Immature natural killer cell (primary cell): Measurements from ENCODE around the gene PTOV1. TPM values are rescaled to one million over a fixed set of nuclear protein-coding genes. Genes with fewer than 3 reads are reported as not detected.

Experiments used
- DNase-seq, 3 donors: peaks; one replicate each; pipeline ENCODE4 v3.0.0; 2022; ENCODE audit warnings: mixed read lengths in 1 of 3
- H3K27ac Mint-ChIP-seq, 6 donors: one replicate each; pipeline ENCODE4 v1.8.0; 2020; ENCODE audit warnings: mixed read lengths in 6 of 6, mild to moderate bottlenecking in 5 of 6, inconsistent platforms in 4 of 6, moderate library complexity in 3 of 6
- H3K27me3 Mint-ChIP-seq, 3 donors: one replicate each; pipeline ENCODE4 v1.8.0; 2020 to 2021; ENCODE audit warnings: low read depth in 3 of 3, mild to moderate bottlenecking in 3 of 3, mixed read lengths in 3 of 3, moderate library complexity in 3 of 3, inconsistent platforms in 1 of 3
- H3K36me3 Mint-ChIP-seq, 3 donors: one replicate each; pipeline ENCODE4 v1.8.0; 2020; ENCODE audit warnings: mixed read lengths in 3 of 3, inconsistent platforms in 2 of 3, mild to moderate bottlenecking in 2 of 3
- H3K4me1 Mint-ChIP-seq, 2 donors: one replicate each; pipeline ENCODE4 v1.8.0; 2020; ENCODE audit warnings: inconsistent platforms in 2 of 2, mild to moderate bottlenecking in 2 of 2, mixed read lengths in 2 of 2, moderate library complexity in 1 of 2
- H3K4me3 Mint-ChIP-seq, 5 donors: one replicate each; pipeline ENCODE4 v1.8.0; 2020; ENCODE audit warnings: mild to moderate bottlenecking in 5 of 5, mixed read lengths in 5 of 5, inconsistent platforms in 3 of 5, moderate library complexity in 3 of 5
- H3K9me3 Mint-ChIP-seq, 6 donors: one replicate each; pipeline ENCODE4 v1.8.0; 2020; ENCODE audit warnings: mild to moderate bottlenecking in 6 of 6, mixed read lengths in 6 of 6, inconsistent platforms in 4 of 6, moderate library complexity in 3 of 6
- polyA plus RNA-seq, 3 donors: library from polyadenylated mRNA; unstranded; fragments of 300-500 nt; fragmentation: Illumina TruSeq; gene quantifications; one replicate each; pipeline ENCODE4 v1.2.3, GENCODE V29; 2021

Gene PTOV1
- polyA plus RNA-seq, 3 donors from 2014 or later = 32.0 to 59.7 (median 41.4) TPM

GRCh38 chr19:49891393-49891792 is 40.4 kb downstream of the PTOV1 start:
- no peak for DNase-seq
- Mint-ChIP-seq H3K4me3 (no peak overlapping the region), H3K9me3 (peaks cover 0 to 3% (median 0%) of the 10 kb centered on the region in 6 donors), H3K4me1 (peaks cover 1 to 16% of the 10 kb centered on the region in 2 donors), H3K27me3 (peaks cover 0 to 5% (median 0%) of the 10 kb centered on the region in 3 donors), H3K36me3 (peaks cover 0 to 3% (median 0%) of the 10 kb centered on the region in 3 donors), H3K27ac (no peak overlapping the region)

- Mint-ChIP-seq H3K9me3 (peaks cover 0 to 3% (median 0%) of the 10 kb centered on the region in 6 donors), H3K27ac (peak overlapping the region in 5 of 6 donors; percentile 14 to 61 (median 41)), H3K4me1 (peaks cover 14 to 30% of the 10 kb centered on the region in 2 donors), H3K36me3 (peaks cover 0 to 3% (median 0%) of the 10 kb centered on the region in 3 donors), H3K27me3 (peaks cover 0 to 17% (median 1%) of the 10 kb centered on the region in 3 donors), H3K4me3 (peak overlapping the region in 1 of 5 donors; percentile 54)
- DNase-seq = no peak
Observed at GRCh38 chr19:49892716-49893115, 41.8 kb downstream of the PTOV1 start.

GRCh38 chr19:49894011-49894664 is 43.2 kb downstream of the PTOV1 start:
- peaks cover 0 to 3% (median 0%) of the 10 kb centered on the region in 3 donors for H3K36me3 Mint-ChIP-seq
- peak overlapping the region in 1 of 6 donors; percentile 17 for H3K27ac Mint-ChIP-seq
- H3K27me3 Mint-ChIP-seq = peaks cover 0 to 18% (median 3%) of the 10 kb centered on the region in 3 donors
- DNase-seq = no peak
- H3K9me3 Mint-ChIP-seq = peaks cover 0 to 3% (median 0%) of the 10 kb centered on the region in 6 donors
- no peak overlapping the region for H3K4me3 Mint-ChIP-seq
- H3K4me1 Mint-ChIP-seq = peaks cover 18 to 32% of the 10 kb centered on the region in 2 donors

GRCh38 chr19:49894879-49895565 is 44.1 kb downstream of the PTOV1 start:
- no peak overlapping the region for H3K4me3 Mint-ChIP-seq
- H3K9me3 Mint-ChIP-seq = peaks cover 0 to 3% (median 0%) of the 10 kb centered on the region in 6 donors
- peaks cover 0 to 3% (median 0%) of the 10 kb centered on the region in 3 donors for H3K36me3 Mint-ChIP-seq
- peaks cover 18 to 28% of the 10 kb centered on the region in 2 donors for H3K4me1 Mint-ChIP-seq
- no peak for DNase-seq
- peak overlapping the region in 1 of 6 donors; percentile 66 for H3K27ac Mint-ChIP-seq
- peaks cover 3 to 18% (median 3%) of the 10 kb centered on the region in 3 donors for H3K27me3 Mint-ChIP-seq

GRCh38 chr19:49895566-49896297 is 44.8 kb downstream of the PTOV1 start:
- Mint-ChIP-seq H3K27me3 (peaks cover 3 to 18% (median 3%) of the 10 kb centered on the region in 3 donors), H3K4me3 (peak overlapping the region in 1 of 5 donors; percentile 8), H3K27ac (peak overlapping the region in 4 of 6 donors; percentile 85 to 96 (median 90)), H3K4me1 (peaks cover 18 to 25% of the 10 kb centered on the region in 2 donors), H3K36me3 (peaks cover 0 to 3% (median 0%) of the 10 kb centered on the region in 3 donors), H3K9me3 (peaks cover 0 to 1% (median 0%) of the 10 kb centered on the region in 6 donors)
- DNase-seq = no peak

- peaks cover 18 to 23% of the 10 kb centered on the region in 2 donors for H3K4me1 Mint-ChIP-seq
- peak within 1 kb of the TSS; percentile 85 to 96 (median 90) for H3K27ac Mint-ChIP-seq
- DNase-seq = peak; percentile 55 to 63 (median 57)
- H3K9me3 Mint-ChIP-seq = peaks cover 0 to 1% (median 0%) of the 10 kb centered on the region in 6 donors
- peak within 1 kb of the TSS; percentile 62 to 89 (median 74) for H3K4me3 Mint-ChIP-seq
- H3K27me3 Mint-ChIP-seq = peaks cover 3 to 14% (median 3%) of the 10 kb centered on the region in 3 donors
- H3K36me3 Mint-ChIP-seq = peaks cover 0 to 3% (median 0%) of the 10 kb centered on the region in 3 donors
Observed at GRCh38 chr19:49896863-49897621, 46.1 kb downstream of the PTOV1 start, which contains the start of gene IL4I1. Gene IL4I1, minus strand, starts transcription at chr19:49896887. Its CDS starts 727 bp downstream, at chr19:49896160.

- Mint-ChIP-seq H3K4me1 (peaks cover 4 to 6% of the 10 kb centered on the region in 2 donors), H3K27ac (no peak overlapping the region), H3K4me3 (no peak overlapping the region), H3K9me3 (no peaks in the 10 kb centered on the region), H3K36me3 (peaks cover 0 to 4% (median 2%) of the 10 kb centered on the region in 3 donors), H3K27me3 (peaks cover 0 to 3% (median 0%) of the 10 kb centered on the region in 3 donors)
- DNase-seq = no peak
Observed at GRCh38 chr19:49904136-49904535, 53.2 kb downstream of the PTOV1 start.

GRCh38 chr19:49906879-49907564 is 56.1 kb downstream of the PTOV1 start:
- no peak for DNase-seq
- Mint-ChIP-seq H3K27me3 (no peaks in the 10 kb centered on the region), H3K4me3 (no peak overlapping the region), H3K27ac (peak overlapping the region in 1 of 6 donors; percentile 45), H3K36me3 (peaks cover 2 to 4% (median 4%) of the 10 kb centered on the region in 3 donors), H3K9me3 (no peaks in the 10 kb centered on the region), H3K4me1 (peaks cover 11 to 16% of the 10 kb centered on the region in 2 donors)

GRCh38 chr19:49907745-49908446 is 56.9 kb downstream of the PTOV1 start:
- Mint-ChIP-seq H3K27ac (peak overlapping the region in 1 of 6 donors; percentile 19), H3K9me3 (no peaks in the 10 kb centered on the region), H3K4me1 (peaks cover 11 to 16% of the 10 kb centered on the region in 2 donors), H3K4me3 (no peak overlapping the region), H3K27me3 (no peaks in the 10 kb centered on the region), H3K36me3 (peaks cover 2 to 5% (median 4%) of the 10 kb centered on the region in 3 donors)
- no peak for DNase-seq

GRCh38 chr19:49908480-49909420 is 57.8 kb downstream of the PTOV1 start:
- no peak overlapping the region for H3K27ac Mint-ChIP-seq
- H3K4me3 Mint-ChIP-seq = no peak overlapping the region
- no peak for DNase-seq
- H3K9me3 Mint-ChIP-seq = no peaks in the 10 kb centered on the region
- H3K27me3 Mint-ChIP-seq = no peaks in the 10 kb centered on the region
- H3K36me3 Mint-ChIP-seq = peaks cover 3 to 8% (median 4%) of the 10 kb centered on the region in 3 donors
- H3K4me1 Mint-ChIP-seq = peaks cover 11 to 16% of the 10 kb centered on the region in 2 donors

GRCh38 chr19:49910179-49910578 is 59.2 kb downstream of the PTOV1 start:
- no peaks in the 10 kb centered on the region for H3K9me3 Mint-ChIP-seq
- peak overlapping the region in 1 of 6 donors; percentile 57 for H3K27ac Mint-ChIP-seq
- H3K4me3 Mint-ChIP-seq = no peak overlapping the region
- DNase-seq = no peak
- H3K4me1 Mint-ChIP-seq = peaks cover 13 to 19% of the 10 kb centered on the region in 2 donors
- peaks cover 6 to 10% (median 8%) of the 10 kb centered on the region in 3 donors for H3K36me3 Mint-ChIP-seq
- H3K27me3 Mint-ChIP-seq = no peaks in the 10 kb centered on the region
